ENCODE results near the gene SOX18. TPM values are rescaled to one million over a fixed set of nuclear protein-coding genes. Genes with fewer than 3 reads are reported as not detected.

The SOX18 gene
- 30.3 TPM for polyA plus RNA-seq (2013, experiment 1 of 2)
- 18.1 TPM for polyA plus RNA-seq (2013, experiment 2 of 2)

DNA sequence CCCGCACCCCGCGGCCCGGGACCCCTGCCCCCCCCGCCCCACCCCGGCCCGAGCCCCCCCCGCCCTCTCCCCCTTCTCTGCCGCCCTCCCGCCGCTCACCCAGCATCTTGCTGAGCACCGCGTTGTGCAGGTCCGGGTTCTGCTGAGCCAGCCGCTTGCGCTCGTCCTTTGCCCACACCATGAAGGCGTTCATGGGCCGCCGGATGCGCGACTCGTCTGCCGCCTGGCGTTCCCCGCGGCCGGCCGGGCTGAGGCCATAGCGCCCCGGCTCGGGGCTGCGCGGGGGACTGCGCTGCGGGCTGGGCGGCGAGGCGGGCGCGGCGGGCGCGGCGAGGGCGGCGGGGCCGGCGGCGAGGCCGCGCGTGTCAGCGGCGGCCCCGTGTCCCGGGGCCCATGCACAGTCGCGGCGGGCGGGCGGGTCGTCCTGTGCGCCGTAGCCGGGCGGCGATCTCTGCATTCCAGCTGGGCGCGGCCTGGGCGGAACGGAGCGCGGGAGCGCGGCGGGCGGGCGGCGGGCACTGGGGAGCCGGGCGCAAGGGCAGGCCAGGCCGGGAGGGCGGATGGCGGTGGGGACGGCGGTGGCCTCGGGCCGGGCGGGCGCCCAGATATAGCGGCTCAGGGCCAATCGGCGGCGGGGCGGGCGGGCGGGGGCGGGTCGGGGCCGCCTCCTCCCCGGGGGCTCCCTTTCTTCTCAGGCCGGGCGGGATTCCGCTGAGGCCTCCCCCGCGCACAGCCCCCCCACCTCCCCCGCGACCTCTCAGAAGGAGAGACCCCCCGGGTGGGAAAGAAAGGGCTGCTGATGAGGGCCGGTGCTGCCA lies at the start of gene SOX18:
Gene SOX18 (minus strand): TSS at position 580 of the 818 bp plus-strand sequence. CDS start 123 bp downstream, at position 457.
- peaks cover 4% of the 10 kb centered on the region for H3K36me3 ChIP-seq (ENCODE audit: control insufficient read depth, insufficient read depth, low read length)
- no peak within 1 kb of the TSS for H3K27ac ChIP-seq (ENCODE audit: low read depth, low read length, severe bottlenecking)
- WGBS, 2 experiments (ENCODE audit: insufficient coverage in 2 of 2) = 0 to 1% methylated on average over 32 to 75 of the region's 111 CpGs
- peaks cover 26% of the 10 kb centered on the region for H3K4me1 ChIP-seq (ENCODE audit: control insufficient read depth, insufficient read depth, low read length, poor library complexity, severe bottlenecking)
- H3K9me3 ChIP-seq (ENCODE audit: control insufficient read depth, low read length) = no peaks in the 10 kb centered on the region
- H3K4me3 ChIP-seq (ENCODE audit: extremely low read depth, insufficient read depth, low read length, poor library complexity, severe bottlenecking) = peak within 1 kb of the TSS; percentile 32

DNA sequence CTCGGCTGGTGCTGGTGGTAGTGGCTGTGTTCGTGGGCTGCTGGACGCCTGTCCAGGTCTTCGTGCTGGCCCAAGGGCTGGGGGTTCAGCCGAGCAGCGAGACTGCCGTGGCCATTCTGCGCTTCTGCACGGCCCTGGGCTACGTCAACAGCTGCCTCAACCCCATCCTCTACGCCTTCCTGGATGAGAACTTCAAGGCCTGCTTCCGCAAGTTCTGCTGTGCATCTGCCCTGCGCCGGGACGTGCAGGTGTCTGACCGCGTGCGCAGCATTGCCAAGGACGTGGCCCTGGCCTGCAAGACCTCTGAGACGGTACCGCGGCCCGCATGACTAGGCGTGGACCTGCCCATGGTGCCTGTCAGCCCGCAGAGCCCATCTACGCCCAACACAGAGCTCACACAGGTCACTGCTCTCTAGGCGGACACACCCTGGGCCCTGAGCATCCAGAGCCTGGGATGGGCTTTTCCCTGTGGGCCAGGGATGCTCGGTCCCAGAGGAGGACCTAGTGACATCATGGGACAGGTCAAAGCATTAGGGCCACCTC lies 49.1 kb upstream of the SOX18 start:
- Histone ChIP-seq H3K36me3 (ENCODE audit: control insufficient read depth, insufficient read depth, low read length) (no peaks in the 10 kb centered on the region), H3K4me3 (ENCODE audit: extremely low read depth, insufficient read depth, low read length, poor library complexity, severe bottlenecking) (no peak overlapping the region), H3K4me1 (ENCODE audit: control insufficient read depth, insufficient read depth, low read length, poor library complexity, severe bottlenecking) (no peaks in the 10 kb centered on the region), H3K9me3 (ENCODE audit: control insufficient read depth, low read length) (no peaks in the 10 kb centered on the region), H3K27ac (ENCODE audit: low read depth, low read length, severe bottlenecking) (no peak overlapping the region)
- WGBS, 2 experiments (ENCODE audit: insufficient coverage in 2 of 2) = 93 to 94% methylated on average over 28 of the region's 28 CpGs

DNA sequence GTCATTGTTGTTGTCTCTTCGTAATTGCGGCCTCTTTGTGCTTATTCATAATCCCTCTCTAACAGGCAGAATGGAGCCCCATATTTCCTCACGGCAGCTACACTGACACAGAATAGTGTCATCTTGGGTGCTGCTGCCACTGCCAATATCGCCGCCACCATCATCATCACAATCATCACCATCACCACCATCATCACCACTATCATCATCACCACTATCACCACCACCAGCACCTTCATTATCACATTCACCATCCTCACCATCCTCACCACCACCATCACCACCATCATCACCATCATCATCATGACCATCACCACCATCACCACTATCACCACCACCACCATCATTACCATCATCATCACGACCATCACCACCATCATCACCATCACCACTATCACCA lies 47.1 kb upstream of the SOX18 start:
- Histone ChIP-seq H3K4me1 (ENCODE audit: control insufficient read depth, insufficient read depth, low read length, poor library complexity, severe bottlenecking) (no peaks in the 10 kb centered on the region), H3K27ac (ENCODE audit: low read depth, low read length, severe bottlenecking) (no peak overlapping the region), H3K9me3 (ENCODE audit: control insufficient read depth, low read length) (no peaks in the 10 kb centered on the region), H3K36me3 (ENCODE audit: control insufficient read depth, insufficient read depth, low read length) (no peaks in the 10 kb centered on the region), H3K4me3 (ENCODE audit: extremely low read depth, insufficient read depth, low read length, poor library complexity, severe bottlenecking) (no peak overlapping the region)
- 73 to 75% methylated on average over 6 of the region's 6 CpGs for WGBS, 2 experiments (ENCODE audit: insufficient coverage in 2 of 2)

DNA sequence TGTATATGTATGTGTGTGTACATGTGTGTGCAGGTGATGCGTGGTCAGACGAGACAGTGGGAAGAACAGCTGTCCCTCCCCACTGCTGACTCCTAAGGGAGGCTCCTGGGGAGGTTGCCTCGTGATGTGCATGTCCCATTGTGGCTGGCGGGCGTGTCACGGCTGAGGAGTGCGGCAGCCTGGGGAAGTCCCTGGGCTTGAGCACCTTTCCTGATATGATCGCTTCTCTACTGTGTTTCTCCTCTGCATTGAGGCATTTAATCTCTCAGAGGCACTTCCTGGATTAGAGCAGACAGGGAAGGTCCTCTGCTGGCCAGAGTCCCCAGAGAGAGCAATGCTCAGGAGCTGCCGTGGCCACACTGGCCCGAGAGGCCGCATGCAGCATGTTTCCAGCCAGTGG lies 46.5 kb upstream of the SOX18 start:
- H3K4me3 ChIP-seq (ENCODE audit: extremely low read depth, insufficient read depth, low read length, poor library complexity, severe bottlenecking) = no peak overlapping the region
- H3K9me3 ChIP-seq (ENCODE audit: control insufficient read depth, low read length) = no peaks in the 10 kb centered on the region
- no peak overlapping the region for H3K27ac ChIP-seq (ENCODE audit: low read depth, low read length, severe bottlenecking)
- H3K36me3 ChIP-seq (ENCODE audit: control insufficient read depth, insufficient read depth, low read length) = no peaks in the 10 kb centered on the region
- 88 to 92% methylated on average over 11 of the region's 11 CpGs for WGBS, 2 experiments (ENCODE audit: insufficient coverage in 2 of 2)
- no peaks in the 10 kb centered on the region for H3K4me1 ChIP-seq (ENCODE audit: control insufficient read depth, insufficient read depth, low read length, poor library complexity, severe bottlenecking)

DNA sequence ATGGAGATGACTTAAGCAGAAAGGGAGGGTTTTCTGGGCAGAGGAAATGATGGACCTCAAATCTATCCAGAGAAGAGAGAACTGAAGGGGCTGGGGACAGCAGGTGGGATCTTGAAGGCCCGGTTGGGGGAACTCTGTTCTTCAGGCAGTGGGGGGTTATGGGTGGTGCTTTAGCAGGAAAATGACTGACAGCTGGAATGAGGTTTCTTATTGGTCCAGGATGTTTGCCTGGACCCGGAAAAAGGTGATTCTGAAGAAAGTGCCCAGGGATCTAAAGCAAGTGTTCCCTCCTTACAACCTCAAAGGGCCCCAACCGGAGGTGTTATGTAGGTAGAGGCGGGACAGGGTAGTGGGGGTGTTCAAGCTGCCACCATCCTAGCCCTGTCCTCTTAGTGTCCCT lies 46.0 kb upstream of the SOX18 start:
- H3K4me1 ChIP-seq (ENCODE audit: control insufficient read depth, insufficient read depth, low read length, poor library complexity, severe bottlenecking) = no peaks in the 10 kb centered on the region
- H3K9me3 ChIP-seq (ENCODE audit: control insufficient read depth, low read length) = no peaks in the 10 kb centered on the region
- H3K4me3 ChIP-seq (ENCODE audit: extremely low read depth, insufficient read depth, low read length, poor library complexity, severe bottlenecking) = no peak overlapping the region
- H3K27ac ChIP-seq (ENCODE audit: low read depth, low read length, severe bottlenecking) = no peak overlapping the region
- H3K36me3 ChIP-seq (ENCODE audit: control insufficient read depth, insufficient read depth, low read length) = no peaks in the 10 kb centered on the region
- 75 to 78% methylated on average over 3 of the region's 4 CpGs for WGBS, 2 experiments (ENCODE audit: insufficient coverage in 2 of 2)

DNA sequence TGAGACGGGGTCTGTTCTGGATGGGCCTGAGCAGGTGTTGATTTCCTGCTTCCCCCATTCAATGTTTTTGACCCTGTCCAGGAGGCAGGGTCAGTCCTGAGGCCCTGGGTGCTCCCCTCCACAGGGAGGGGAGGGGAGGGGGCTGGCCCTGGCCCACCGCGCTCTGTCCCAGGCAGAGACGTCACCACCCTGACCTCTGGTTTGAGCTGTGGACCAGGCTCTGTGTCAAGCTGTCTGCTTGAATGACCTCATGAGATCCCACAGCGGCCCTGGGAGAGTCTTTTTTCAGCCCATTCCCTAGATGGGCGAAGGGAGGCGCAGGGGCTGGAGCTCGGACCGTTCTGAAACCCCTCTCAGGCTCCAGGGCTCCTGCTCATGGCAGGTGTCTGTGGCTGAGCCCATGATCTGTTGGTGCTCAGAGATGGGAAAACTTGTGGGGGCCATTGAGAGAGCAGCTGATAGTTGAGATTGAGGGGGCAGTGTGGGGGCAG lies 43.6 kb upstream of the SOX18 start:
- no peaks in the 10 kb centered on the region for H3K4me1 ChIP-seq (ENCODE audit: control insufficient read depth, insufficient read depth, low read length, poor library complexity, severe bottlenecking)
- H3K36me3 ChIP-seq (ENCODE audit: control insufficient read depth, insufficient read depth, low read length) = no peaks in the 10 kb centered on the region
- no peak overlapping the region for H3K4me3 ChIP-seq (ENCODE audit: extremely low read depth, insufficient read depth, low read length, poor library complexity, severe bottlenecking)
- WGBS, 2 experiments (ENCODE audit: insufficient coverage in 2 of 2) = 66 to 68% methylated on average over 8 to 9 of the region's 9 CpGs
- H3K9me3 ChIP-seq (ENCODE audit: control insufficient read depth, low read length) = no peaks in the 10 kb centered on the region
- H3K27ac ChIP-seq (ENCODE audit: low read depth, low read length, severe bottlenecking) = no peak overlapping the region

DNA sequence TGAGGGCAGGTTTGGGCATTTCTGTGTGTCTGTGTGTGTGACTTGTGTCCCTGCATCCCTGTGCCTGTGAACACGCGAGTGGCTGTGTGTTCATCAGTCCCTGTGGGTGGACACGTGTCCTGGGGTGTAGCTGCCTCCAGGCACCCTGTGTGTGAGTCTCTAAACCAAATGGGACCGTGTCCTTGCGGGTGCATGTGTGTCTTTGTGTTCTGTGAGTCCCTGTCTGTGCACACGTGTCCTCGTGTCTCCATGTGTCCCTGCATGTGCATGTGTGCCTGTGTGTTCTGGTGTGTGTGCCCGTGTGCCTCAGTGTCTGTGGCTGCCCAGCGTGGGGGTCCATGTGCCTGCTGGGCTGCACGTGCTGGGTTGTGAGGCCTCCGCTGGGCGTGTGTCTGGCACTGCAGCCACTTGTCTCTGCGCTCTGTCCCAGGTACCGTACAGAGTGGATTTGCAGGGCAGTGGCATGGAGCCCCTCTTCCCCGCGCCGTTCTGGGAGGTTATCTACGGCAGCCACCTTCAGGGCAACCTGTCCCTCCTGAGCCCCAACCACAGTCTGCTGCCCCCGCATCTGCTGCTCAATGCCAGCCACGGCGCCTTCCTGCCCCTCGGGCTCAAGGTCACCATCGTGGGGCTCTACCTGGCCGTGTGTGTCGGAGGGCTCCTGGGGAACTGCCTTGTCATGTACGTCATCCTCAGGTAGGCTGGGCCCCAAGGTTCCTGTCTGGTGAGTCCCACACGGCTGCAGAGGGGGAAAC lies 43.0 kb upstream of the SOX18 start:
- no peaks in the 10 kb centered on the region for H3K36me3 ChIP-seq (ENCODE audit: control insufficient read depth, insufficient read depth, low read length)

DNA sequence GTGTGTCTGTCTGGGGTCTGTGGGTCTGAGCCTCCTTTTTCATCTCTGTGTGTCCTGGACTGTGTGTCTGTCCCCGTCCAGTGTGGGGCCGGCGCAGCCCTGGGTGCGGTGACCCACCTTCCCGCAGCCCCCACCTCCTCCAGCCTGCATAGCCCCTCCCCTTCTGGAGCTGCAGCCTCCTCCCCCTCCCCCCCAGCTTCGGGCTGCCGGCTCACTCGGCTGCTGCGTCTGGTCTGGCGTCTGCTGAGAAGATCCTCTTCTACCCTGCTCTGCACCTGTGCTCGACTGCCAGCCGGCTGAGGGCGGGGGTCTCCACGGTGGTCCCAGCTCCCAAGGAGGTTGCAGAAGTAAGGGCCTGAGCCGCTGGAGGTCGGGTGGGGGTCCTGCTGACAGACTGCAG lies 42.3 kb upstream of the SOX18 start:
- no peaks in the 10 kb centered on the region for H3K4me1 ChIP-seq (ENCODE audit: control insufficient read depth, insufficient read depth, low read length, poor library complexity, severe bottlenecking)
- H3K27ac ChIP-seq (ENCODE audit: low read depth, low read length, severe bottlenecking) = no peak overlapping the region
- WGBS, 2 experiments (ENCODE audit: insufficient coverage in 2 of 2) = 27 to 35% methylated on average over 11 to 16 of the region's 16 CpGs
- peaks cover 2% of the 10 kb centered on the region for H3K9me3 ChIP-seq (ENCODE audit: control insufficient read depth, low read length)
- no peaks in the 10 kb centered on the region for H3K36me3 ChIP-seq (ENCODE audit: control insufficient read depth, insufficient read depth, low read length)
- H3K4me3 ChIP-seq (ENCODE audit: extremely low read depth, insufficient read depth, low read length, poor library complexity, severe bottlenecking) = no peak overlapping the region

More for the DNA sequence above, 43.0 kb upstream of the SOX18 start:
- Histone ChIP-seq H3K9me3 (ENCODE audit: control insufficient read depth, low read length) (no peaks in the 10 kb centered on the region), H3K4me1 (ENCODE audit: control insufficient read depth, insufficient read depth, low read length, poor library complexity, severe bottlenecking) (no peaks in the 10 kb centered on the region), H3K4me3 (ENCODE audit: extremely low read depth, insufficient read depth, low read length, poor library complexity, severe bottlenecking) (no peak overlapping the region), H3K27ac (ENCODE audit: low read depth, low read length, severe bottlenecking) (no peak overlapping the region)
- WGBS, 2 experiments (ENCODE audit: insufficient coverage in 2 of 2) = 76 to 80% methylated on average over 27 of the region's 27 CpGs

DNA sequence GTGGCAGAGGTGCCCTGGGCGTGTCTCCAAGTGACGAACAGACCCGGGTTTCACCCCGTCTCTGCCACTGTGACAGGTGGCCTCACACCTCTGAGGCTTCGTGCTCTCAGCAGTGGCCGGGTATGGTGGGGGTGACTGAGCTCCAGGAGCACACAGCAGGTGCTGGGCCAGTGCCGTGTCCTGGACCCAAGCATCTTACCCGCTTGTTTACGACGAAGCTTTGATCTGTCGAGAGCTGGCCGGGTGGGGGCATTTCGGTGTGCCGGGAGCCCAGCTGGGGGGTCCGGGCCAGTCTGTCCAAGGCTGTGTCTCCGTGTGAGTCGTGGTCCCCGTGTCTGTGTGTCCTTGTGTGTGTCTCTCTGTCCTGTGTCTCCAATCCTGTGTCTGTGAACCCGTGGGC lies 41.9 kb upstream of the SOX18 start:
- Histone ChIP-seq H3K4me1 (ENCODE audit: control insufficient read depth, insufficient read depth, low read length, poor library complexity, severe bottlenecking) (no peaks in the 10 kb centered on the region), H3K9me3 (ENCODE audit: control insufficient read depth, low read length) (peaks cover 4% of the 10 kb centered on the region), H3K36me3 (ENCODE audit: control insufficient read depth, insufficient read depth, low read length) (no peaks in the 10 kb centered on the region), H3K27ac (ENCODE audit: low read depth, low read length, severe bottlenecking) (no peak overlapping the region), H3K4me3 (ENCODE audit: extremely low read depth, insufficient read depth, low read length, poor library complexity, severe bottlenecking) (no peak overlapping the region)
- WGBS, 2 experiments (ENCODE audit: insufficient coverage in 2 of 2) = 84 to 85% methylated on average over 18 to 19 of the region's 19 CpGs

DNA sequence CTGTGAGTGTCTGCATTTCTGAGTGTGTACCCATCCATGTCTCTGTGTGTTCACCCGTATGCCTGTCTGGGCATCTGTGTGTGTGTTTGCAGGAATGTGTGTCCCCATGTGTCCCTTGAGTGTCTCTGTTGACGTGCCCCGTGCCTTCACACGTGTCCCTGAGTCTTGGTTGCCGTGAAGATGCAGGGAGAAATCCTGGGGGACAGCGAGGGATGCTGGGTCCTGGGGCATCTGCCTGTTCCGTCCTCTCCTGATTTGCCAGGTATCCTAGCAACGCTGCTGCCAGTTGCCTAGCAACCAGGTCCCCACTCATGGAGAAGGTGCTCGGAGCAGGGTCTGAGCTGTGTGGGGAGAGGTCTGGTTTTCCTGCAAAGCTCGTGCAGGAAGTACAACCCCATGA lies 40.7 kb upstream of the SOX18 start:
- no peaks in the 10 kb centered on the region for H3K4me1 ChIP-seq (ENCODE audit: control insufficient read depth, insufficient read depth, low read length, poor library complexity, severe bottlenecking)
- H3K36me3 ChIP-seq (ENCODE audit: control insufficient read depth, insufficient read depth, low read length) = no peaks in the 10 kb centered on the region
- H3K4me3 ChIP-seq (ENCODE audit: extremely low read depth, insufficient read depth, low read length, poor library complexity, severe bottlenecking) = no peak overlapping the region
- H3K9me3 ChIP-seq (ENCODE audit: control insufficient read depth, low read length) = peaks cover 4% of the 10 kb centered on the region
- H3K27ac ChIP-seq (ENCODE audit: low read depth, low read length, severe bottlenecking) = no peak overlapping the region
- 71 to 82% methylated on average over 8 to 10 of the region's 10 CpGs for WGBS, 2 experiments (ENCODE audit: insufficient coverage in 2 of 2)
